Liver (tissue), 9 donors: ENCODE data around the gene MSRB2. TPM values are rescaled to one million over a fixed set of nuclear protein-coding genes. Genes with fewer than 3 reads are reported as not detected.
A peak's percentile ranks its signal among the peaks of the same experiment; 100 is the strongest.

Experiments
- DNase-seq: peaks from one replicate; pipeline ENCODE4 v3.0.0-alpha.2; 2017; ENCODE audit warnings: low spot score
- H3K27ac ChIP-seq, 2 donors: one replicate each; pipeline ENCODE4 v1.7.0; 2013; ENCODE audit warnings: inconsistent platforms in 2 of 2, low read length in 2 of 2, control low read depth in 1 of 2, low read depth in 1 of 2, mild to moderate bottlenecking in 1 of 2
- H3K27me3 ChIP-seq, 4 donors: one replicate each; pipeline versions ENCODE4 v1.6.1 to v1.7.0; 2013; ENCODE audit warnings: low read length in 3 of 4, inconsistent platforms in 1 of 4, mild to moderate bottlenecking in 1 of 4, moderate library complexity in 1 of 4; ENCODE audit not compliant: control insufficient read depth in 4 of 4, insufficient read depth in 4 of 4
- H3K36me3 ChIP-seq, 4 donors: one replicate each; pipeline versions ENCODE4 v1.6.1 to v1.7.0; 2013; ENCODE audit warnings: low read length in 3 of 4, mild to moderate bottlenecking in 3 of 4, low read depth in 1 of 4, moderate library complexity in 1 of 4; ENCODE audit not compliant: control insufficient read depth in 4 of 4, insufficient read depth in 3 of 4
- H3K4me1 ChIP-seq, 4 donors: one replicate each; pipeline versions ENCODE4 v1.6.1 to v1.7.0; 2013; ENCODE audit warnings: low read length in 3 of 4, mild to moderate bottlenecking in 3 of 4, moderate library complexity in 1 of 4; ENCODE audit not compliant: control insufficient read depth in 4 of 4, insufficient read depth in 4 of 4
- H3K4me3 ChIP-seq, 3 donors: one replicate each; pipeline versions ENCODE4 v1.6.1 to v1.7.0; 2013; ENCODE audit warnings: low read length in 3 of 3, control low read depth in 1 of 3, low read depth in 1 of 3, mild to moderate bottlenecking in 1 of 3
- H3K9ac ChIP-seq, 2 donors: one replicate each; pipeline ENCODE4 v1.7.0; 2013; ENCODE audit warnings: low read length in 2 of 2, mild to moderate bottlenecking in 2 of 2, moderate library complexity in 2 of 2, control low read depth in 1 of 2, low read depth in 1 of 2
- H3K9me3 ChIP-seq, 4 donors: one replicate each; pipeline versions ENCODE4 v1.6.1 to v1.7.0; 2013; ENCODE audit warnings: low read length in 3 of 4; ENCODE audit not compliant: control insufficient read depth in 4 of 4
- FOXA1 ChIP-seq: IDR thresholded peaks from 2 replicates; pipeline ENCODE4 v1.6.1; 2016; ENCODE audit warnings: antibody characterized with exemption
- GABPA ChIP-seq, 2 donors: IDR thresholded peaks in 1 of 2; conservative IDR thresholded peaks in 1 of 2; 2 replicates each; pipeline ENCODE4 v1.6.1; 2016; ENCODE audit warnings: antibody characterized with exemption in 2 of 2, mild to moderate bottlenecking in 1 of 2, moderate library complexity in 1 of 2
- HNF4A ChIP-seq, 2 donors: conservative IDR thresholded peaks; 2 replicates each; pipeline ENCODE4 v1.6.1; 2016; ENCODE audit warnings: antibody characterized with exemption in 2 of 2, mild to moderate bottlenecking in 2 of 2
- HNF4G ChIP-seq: IDR thresholded peaks from 2 replicates; pipeline ENCODE4 v1.6.1; 2016; ENCODE audit warnings: antibody characterized with exemption
- RXRA ChIP-seq, 2 donors: IDR thresholded peaks; 2 replicates each; pipeline ENCODE4 v1.6.1; 2017 to 2018; ENCODE audit warnings: antibody characterized with exemption in 2 of 2, mild to moderate bottlenecking in 1 of 2
- SP1 ChIP-seq: IDR thresholded peaks from 2 replicates; pipeline ENCODE4 v1.6.1; 2018; ENCODE audit warnings: antibody characterized with exemption, mild to moderate bottlenecking
- TAF1 ChIP-seq: conservative IDR thresholded peaks from 2 replicates; pipeline ENCODE4 v1.6.1; 2016; ENCODE audit warnings: antibody characterized with exemption, mild to moderate bottlenecking
- YY1 ChIP-seq: IDR thresholded peaks from 2 replicates; pipeline ENCODE4 v1.6.1; 2016; ENCODE audit warnings: antibody characterized with exemption, mild to moderate bottlenecking
- WGBS: extraction: QIAGEN DNeasy Blood & Tissue Kit; methylation state at CpG from one replicate; pipeline ENCODE4 v1.1.7; 2013; 5-methylcytosine and 5-hydroxymethylcytosine counted together
- polyA plus RNA-seq, 2 donors: library from polyadenylated mRNA; stranded (reverse) in 1 of 2; unstranded in 1 of 2; fragments of 200-250 nt in 1 of 2; fragments of >200 nt in 1 of 2; fragmentation: Nextera tagmentation in 1 of 2; extraction: Ambion mirVana in 1 of 2; gene quantifications; one replicate each; pipeline versions ENCODE4 v1.2.1 to v1.2.3, GENCODE V29; 2013 to 2015
- total RNA-seq, 2 donors: library from RNA; depleted of rRNA; stranded (reverse); fragments of >200 nt; gene quantifications; one replicate each; pipeline ENCODE4 v1.2.3, GENCODE V29; 2014
- TF ChIP-seq, protein P1 (sequence below): IDR thresholded peaks from 2 replicates; pipeline ENCODE4 v1.6.1; 2016; ENCODE audit warnings: antibody characterized with exemption
- TF ChIP-seq, protein P2 (sequence below): IDR thresholded peaks from 2 replicates; pipeline ENCODE4 v1.6.1; 2016; ENCODE audit warnings: antibody characterized with exemption
- TF ChIP-seq, protein P3 (sequence below): fragments of 150-350 bp; IDR thresholded peaks from 2 replicates; pipeline ENCODE4 v1.5.1; 2017; ENCODE audit warnings: improper control_type of control experiment, low read depth, low read length; ENCODE audit not compliant: missing input control
- TF ChIP-seq, protein P4 (sequence below): IDR thresholded peaks from 2 replicates; pipeline ENCODE4 v1.6.1; 2016; ENCODE audit warnings: antibody characterized with exemption, mild to moderate bottlenecking
- donor health status: healthy.
- donor health status: healthy.
- donor health status: healthy.
- donor health status: healthy.
- donor health status: healthy.

MSRB2 gene
- total and polyA plus RNA-seq, 4 donors: 7.3 to 69.4 (median 14.5) TPM

DNA sequence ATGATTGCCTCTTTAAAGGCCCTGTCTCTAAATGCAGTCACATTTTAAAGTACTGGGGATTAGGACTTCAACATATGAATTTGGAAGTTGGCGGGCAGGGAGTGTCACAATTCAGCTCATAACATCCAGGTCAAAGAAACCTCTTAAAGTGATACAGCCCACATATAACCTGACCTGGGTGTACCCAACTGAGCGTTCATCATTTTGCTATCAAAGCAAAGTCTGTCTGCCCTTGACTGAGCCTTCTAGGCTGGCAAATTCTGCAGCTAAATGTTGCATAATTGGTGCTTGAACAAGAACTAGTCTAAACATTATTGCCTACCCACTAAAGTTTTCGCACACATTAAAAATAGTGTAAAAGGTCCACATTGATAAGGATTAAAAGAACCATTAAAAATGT lies 3.7 kb downstream of the MSRB2 start:
- H3K27ac ChIP-seq: no peak overlapping the region
- WGBS: 51% methylated on average over 3 of the region's 3 CpGs
- H3K9ac ChIP-seq: no peak overlapping the region
- H3K4me3 ChIP-seq: no peak overlapping the region
- no peak for DNase-seq
- peaks cover 6 to 37% (median 25%) of the 10 kb centered on the region in 4 donors for H3K4me1 ChIP-seq
- H3K27me3 ChIP-seq: no peaks in the 10 kb centered on the region
- TF ChIP-seq GABPA (IDR thresholded peaks at IDR 0.05 in 1 of 2, conservative IDR thresholded peaks at IDR 0.05 in 1 of 2) (no peak), TAF1 (no peak), FOXA1 (no peak), RXRA (IDR thresholded peaks at IDR 0.05) (peak in 1 of 2 donors; percentile 52), HNF4A (conservative IDR thresholded peaks at IDR 0.05) (peak; percentile 40 to 53), SP1 (no peak), HNF4G (no peak)
- TF ChIP-seq, protein P1, sequence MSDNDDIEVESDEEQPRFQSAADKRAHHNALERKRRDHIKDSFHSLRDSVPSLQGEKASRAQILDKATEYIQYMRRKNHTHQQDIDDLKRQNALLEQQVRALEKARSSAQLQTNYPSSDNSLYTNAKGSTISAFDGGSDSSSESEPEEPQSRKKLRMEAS: no peak
- TF ChIP-seq, protein P2, sequence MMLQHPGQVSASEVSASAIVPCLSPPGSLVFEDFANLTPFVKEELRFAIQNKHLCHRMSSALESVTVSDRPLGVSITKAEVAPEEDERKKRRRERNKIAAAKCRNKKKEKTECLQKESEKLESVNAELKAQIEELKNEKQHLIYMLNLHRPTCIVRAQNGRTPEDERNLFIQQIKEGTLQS: no peak
- TF ChIP-seq, protein P3, sequence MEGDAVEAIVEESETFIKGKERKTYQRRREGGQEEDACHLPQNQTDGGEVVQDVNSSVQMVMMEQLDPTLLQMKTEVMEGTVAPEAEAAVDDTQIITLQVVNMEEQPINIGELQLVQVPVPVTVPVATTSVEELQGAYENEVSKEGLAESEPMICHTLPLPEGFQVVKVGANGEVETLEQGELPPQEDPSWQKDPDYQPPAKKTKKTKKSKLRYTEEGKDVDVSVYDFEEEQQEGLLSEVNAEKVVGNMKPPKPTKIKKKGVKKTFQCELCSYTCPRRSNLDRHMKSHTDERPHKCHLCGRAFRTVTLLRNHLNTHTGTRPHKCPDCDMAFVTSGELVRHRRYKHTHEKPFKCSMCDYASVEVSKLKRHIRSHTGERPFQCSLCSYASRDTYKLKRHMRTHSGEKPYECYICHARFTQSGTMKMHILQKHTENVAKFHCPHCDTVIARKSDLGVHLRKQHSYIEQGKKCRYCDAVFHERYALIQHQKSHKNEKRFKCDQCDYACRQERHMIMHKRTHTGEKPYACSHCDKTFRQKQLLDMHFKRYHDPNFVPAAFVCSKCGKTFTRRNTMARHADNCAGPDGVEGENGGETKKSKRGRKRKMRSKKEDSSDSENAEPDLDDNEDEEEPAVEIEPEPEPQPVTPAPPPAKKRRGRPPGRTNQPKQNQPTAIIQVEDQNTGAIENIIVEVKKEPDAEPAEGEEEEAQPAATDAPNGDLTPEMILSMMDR: no peak
- TF ChIP-seq, protein P4, sequence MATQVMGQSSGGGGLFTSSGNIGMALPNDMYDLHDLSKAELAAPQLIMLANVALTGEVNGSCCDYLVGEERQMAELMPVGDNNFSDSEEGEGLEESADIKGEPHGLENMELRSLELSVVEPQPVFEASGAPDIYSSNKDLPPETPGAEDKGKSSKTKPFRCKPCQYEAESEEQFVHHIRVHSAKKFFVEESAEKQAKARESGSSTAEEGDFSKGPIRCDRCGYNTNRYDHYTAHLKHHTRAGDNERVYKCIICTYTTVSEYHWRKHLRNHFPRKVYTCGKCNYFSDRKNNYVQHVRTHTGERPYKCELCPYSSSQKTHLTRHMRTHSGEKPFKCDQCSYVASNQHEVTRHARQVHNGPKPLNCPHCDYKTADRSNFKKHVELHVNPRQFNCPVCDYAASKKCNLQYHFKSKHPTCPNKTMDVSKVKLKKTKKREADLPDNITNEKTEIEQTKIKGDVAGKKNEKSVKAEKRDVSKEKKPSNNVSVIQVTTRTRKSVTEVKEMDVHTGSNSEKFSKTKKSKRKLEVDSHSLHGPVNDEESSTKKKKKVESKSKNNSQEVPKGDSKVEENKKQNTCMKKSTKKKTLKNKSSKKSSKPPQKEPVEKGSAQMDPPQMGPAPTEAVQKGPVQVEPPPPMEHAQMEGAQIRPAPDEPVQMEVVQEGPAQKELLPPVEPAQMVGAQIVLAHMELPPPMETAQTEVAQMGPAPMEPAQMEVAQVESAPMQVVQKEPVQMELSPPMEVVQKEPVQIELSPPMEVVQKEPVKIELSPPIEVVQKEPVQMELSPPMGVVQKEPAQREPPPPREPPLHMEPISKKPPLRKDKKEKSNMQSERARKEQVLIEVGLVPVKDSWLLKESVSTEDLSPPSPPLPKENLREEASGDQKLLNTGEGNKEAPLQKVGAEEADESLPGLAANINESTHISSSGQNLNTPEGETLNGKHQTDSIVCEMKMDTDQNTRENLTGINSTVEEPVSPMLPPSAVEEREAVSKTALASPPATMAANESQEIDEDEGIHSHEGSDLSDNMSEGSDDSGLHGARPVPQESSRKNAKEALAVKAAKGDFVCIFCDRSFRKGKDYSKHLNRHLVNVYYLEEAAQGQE: no peak
- no peaks in the 10 kb centered on the region for H3K9me3 ChIP-seq
- H3K36me3 ChIP-seq: peaks cover 0 to 1% (median under 1%) of the 10 kb centered on the region in 4 donors

DNA sequence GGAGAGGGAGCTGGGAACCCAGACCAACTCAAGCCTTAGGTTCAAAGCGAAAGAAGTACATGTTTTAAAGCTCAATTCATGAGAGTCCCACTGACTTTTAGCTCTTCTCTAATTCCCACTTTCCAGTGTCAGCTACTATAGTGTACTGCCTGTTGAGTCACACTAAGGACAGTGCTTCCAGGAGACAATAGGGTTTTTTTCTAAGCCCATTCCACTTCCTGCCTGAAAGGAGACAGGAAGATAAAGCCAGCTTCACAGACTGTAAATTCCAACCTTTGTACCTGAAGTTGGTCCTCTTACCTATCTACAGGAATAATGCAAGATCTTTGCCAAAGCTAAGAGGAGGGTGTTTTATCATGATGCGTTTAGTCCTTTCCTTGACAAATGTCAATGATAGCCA lies 4.4 kb downstream of the MSRB2 start:
- Histone ChIP-seq H3K4me3 (no peak overlapping the region), H3K27me3 (no peaks in the 10 kb centered on the region), H3K27ac (peak overlapping the region in 1 of 2 donors; percentile 14), H3K9me3 (no peaks in the 10 kb centered on the region), H3K36me3 (peaks cover 3 to 8% (median 7%) of the 10 kb centered on the region in 4 donors), H3K9ac (no peak overlapping the region), H3K4me1 (peaks cover 6 to 37% (median 25%) of the 10 kb centered on the region in 4 donors)
- WGBS: 58% methylated on average over 2 of the region's 2 CpGs
- no peak for DNase-seq
- no peak for TF ChIP-seq RXRA (IDR thresholded peaks at IDR 0.05)
- TF ChIP-seq SP1: peak; percentile 8
- TF ChIP-seq HNF4A (conservative IDR thresholded peaks at IDR 0.05): peak in 1 of 2 donors; percentile 28
- TF ChIP-seq YY1: no peak
